Chondrocyte (in vitro differentiated cells): Measurements from ENCODE around the gene NOC4L. TPM values are rescaled to one million over a fixed set of nuclear protein-coding genes. Genes with fewer than 3 reads are reported as not detected.

Experiments used
- DNase-seq: peaks from one replicate; pipeline ENCODE4 v3.0.0; 2021; ENCODE audit warnings: mixed read lengths, low spot score
- H3K27ac Mint-ChIP-seq: one replicate; pipeline ENCODE4 v1.8.0; 2021; ENCODE audit warnings: mild to moderate bottlenecking, moderate library complexity, mixed read lengths; ENCODE audit not compliant: unreplicated experiment
- H3K27me3 Mint-ChIP-seq: 2 replicates; pipeline ENCODE4 v1.8.0; 2021; ENCODE audit warnings: low read depth, mixed read lengths
- H3K36me3 Mint-ChIP-seq: 2 replicates; pipeline ENCODE4 v1.8.0; 2021; ENCODE audit warnings: low read depth, mixed read lengths
- H3K4me1 Mint-ChIP-seq: 2 replicates; pipeline ENCODE4 v1.8.0; 2021; ENCODE audit warnings: low read depth, mild to moderate bottlenecking, mixed read lengths
- H3K4me3 Mint-ChIP-seq: one replicate; pipeline ENCODE4 v1.8.0; 2021; ENCODE audit warnings: mild to moderate bottlenecking, moderate library complexity, mixed read lengths; ENCODE audit not compliant: unreplicated experiment
- H3K9me3 Mint-ChIP-seq: 2 replicates; pipeline ENCODE4 v1.8.0; 2021; ENCODE audit warnings: low read depth, mixed read lengths
- total RNA-seq: library from RNA; stranded (reverse); gene quantifications from 3 replicates; pipeline ENCODE4 v1.2.1, GENCODE V29; 2021
- TF ChIP-seq, protein P1 (sequence below): fragments of 200-600 bp; sonication (generic); IDR thresholded peaks from 2 replicates; pipeline ENCODE4 v1.5.0; 2021; ENCODE audit warnings: antibody characterized with exemption, mild to moderate bottlenecking, moderate library complexity

NOC4L gene
- total RNA-seq, 1 donor from 2014 or later = 16.0 TPM

DNA sequence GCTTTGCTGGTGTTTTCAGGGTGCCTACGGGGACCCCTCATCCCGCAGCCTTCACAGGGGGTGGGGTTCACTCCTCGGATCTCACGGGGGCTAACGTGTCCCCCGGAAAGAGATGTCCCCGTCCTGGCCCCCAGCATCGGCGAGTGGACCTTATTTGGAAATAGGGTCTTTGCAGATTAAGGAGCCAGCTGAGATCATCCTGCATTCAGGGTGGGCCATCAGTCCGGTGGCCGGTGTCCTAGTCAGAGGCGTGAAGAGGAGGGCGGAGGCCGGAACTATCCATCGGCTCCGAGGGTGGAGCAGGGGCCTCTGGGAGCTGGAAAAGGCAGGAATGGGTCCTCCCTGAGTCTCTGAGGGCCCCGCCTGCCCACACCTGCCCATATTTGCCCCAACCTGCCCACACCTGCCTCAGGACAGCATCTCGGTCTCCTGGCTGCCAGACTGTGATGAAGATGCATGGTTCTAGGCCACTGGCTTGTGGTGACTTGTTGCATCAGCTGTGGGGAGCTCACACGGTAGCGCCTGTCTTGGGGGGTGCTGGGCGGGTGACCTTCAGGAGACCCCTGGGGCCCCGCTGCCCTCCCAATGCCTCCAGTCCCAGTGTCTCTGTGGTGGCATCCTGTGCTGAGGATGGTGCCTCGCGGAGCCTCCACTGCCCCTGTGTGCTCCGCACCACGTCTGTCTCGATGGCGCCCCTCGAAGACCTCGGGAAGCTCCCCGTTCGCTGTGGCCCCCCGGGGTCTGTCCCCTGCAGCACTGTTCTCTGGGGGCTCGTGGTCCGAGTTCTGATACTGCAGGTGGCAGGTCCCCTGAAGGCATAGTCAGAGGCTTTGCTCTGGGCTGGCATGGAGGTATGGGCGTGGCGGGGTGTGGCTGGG lies 14.7 kb downstream of the NOC4L start:
- TF ChIP-seq, protein P1, sequence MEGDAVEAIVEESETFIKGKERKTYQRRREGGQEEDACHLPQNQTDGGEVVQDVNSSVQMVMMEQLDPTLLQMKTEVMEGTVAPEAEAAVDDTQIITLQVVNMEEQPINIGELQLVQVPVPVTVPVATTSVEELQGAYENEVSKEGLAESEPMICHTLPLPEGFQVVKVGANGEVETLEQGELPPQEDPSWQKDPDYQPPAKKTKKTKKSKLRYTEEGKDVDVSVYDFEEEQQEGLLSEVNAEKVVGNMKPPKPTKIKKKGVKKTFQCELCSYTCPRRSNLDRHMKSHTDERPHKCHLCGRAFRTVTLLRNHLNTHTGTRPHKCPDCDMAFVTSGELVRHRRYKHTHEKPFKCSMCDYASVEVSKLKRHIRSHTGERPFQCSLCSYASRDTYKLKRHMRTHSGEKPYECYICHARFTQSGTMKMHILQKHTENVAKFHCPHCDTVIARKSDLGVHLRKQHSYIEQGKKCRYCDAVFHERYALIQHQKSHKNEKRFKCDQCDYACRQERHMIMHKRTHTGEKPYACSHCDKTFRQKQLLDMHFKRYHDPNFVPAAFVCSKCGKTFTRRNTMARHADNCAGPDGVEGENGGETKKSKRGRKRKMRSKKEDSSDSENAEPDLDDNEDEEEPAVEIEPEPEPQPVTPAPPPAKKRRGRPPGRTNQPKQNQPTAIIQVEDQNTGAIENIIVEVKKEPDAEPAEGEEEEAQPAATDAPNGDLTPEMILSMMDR = no peak
- no peak overlapping the region for H3K27ac Mint-ChIP-seq
- no peak overlapping the region for H3K4me3 Mint-ChIP-seq
- H3K27me3 Mint-ChIP-seq = peaks cover 6% of the 10 kb centered on the region
- H3K36me3 Mint-ChIP-seq = no peaks in the 10 kb centered on the region
- peak; percentile 93 for DNase-seq
- H3K9me3 Mint-ChIP-seq = no peaks in the 10 kb centered on the region
- peaks cover 14% of the 10 kb centered on the region for H3K4me1 Mint-ChIP-seq

DNA sequence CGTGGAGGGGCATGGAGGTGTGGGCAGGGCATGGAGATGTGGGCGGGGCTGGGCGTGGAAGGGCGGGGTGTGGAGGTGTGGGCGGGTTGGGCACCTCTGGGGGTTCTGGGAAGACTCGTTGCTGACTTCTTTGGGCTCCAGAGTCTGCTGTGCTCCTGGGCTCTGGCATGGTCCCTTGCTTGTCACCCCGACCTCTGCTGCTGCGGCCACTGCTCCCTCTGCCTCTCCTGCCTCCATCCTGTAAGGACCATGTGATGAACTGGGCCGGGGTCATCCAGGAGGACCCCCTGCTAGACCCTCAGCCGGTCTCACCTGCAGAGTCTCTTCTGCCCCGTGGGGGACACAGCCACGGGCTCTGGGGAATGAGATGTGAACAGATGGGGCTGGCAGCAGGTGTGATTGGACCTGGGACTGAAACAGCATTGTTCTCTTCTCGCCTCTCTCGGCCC lies 15.3 kb downstream of the NOC4L start:
- H3K4me3 Mint-ChIP-seq = no peak overlapping the region
- no peak overlapping the region for H3K27ac Mint-ChIP-seq
- H3K9me3 Mint-ChIP-seq = no peaks in the 10 kb centered on the region
- TF ChIP-seq, protein P1 = no peak
- H3K4me1 Mint-ChIP-seq = peaks cover 14% of the 10 kb centered on the region
- H3K36me3 Mint-ChIP-seq = no peaks in the 10 kb centered on the region
- H3K27me3 Mint-ChIP-seq = peaks cover 12% of the 10 kb centered on the region
- no peak for DNase-seq

DNA sequence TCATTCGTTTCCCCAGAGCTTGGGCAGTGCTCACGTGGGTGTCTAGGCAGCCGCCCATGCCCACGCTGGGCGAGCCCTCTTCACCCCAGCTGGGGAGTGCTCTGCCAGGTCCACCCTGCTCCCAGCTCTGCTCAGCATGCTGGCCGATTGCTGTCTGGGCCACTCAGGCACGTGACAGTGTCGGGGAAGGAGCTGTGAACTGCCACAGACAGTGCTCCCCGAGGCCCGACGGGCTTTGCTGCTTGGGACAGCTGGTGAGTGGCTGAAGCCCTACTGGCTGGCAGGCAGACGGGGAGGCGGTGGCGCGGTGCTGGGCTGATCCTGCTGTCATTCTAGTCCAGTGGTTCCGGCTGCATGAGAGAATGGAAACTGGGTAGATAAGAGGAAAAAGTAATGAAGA lies 15.8 kb downstream of the NOC4L start:
- H3K4me3 Mint-ChIP-seq = no peak overlapping the region
- H3K27ac Mint-ChIP-seq = no peak overlapping the region
- DNase-seq = no peak
- peaks cover 14% of the 10 kb centered on the region for H3K4me1 Mint-ChIP-seq
- TF ChIP-seq, protein P1 = no peak
- no peaks in the 10 kb centered on the region for H3K9me3 Mint-ChIP-seq
- peaks cover 13% of the 10 kb centered on the region for H3K27me3 Mint-ChIP-seq
- no peaks in the 10 kb centered on the region for H3K36me3 Mint-ChIP-seq

DNA sequence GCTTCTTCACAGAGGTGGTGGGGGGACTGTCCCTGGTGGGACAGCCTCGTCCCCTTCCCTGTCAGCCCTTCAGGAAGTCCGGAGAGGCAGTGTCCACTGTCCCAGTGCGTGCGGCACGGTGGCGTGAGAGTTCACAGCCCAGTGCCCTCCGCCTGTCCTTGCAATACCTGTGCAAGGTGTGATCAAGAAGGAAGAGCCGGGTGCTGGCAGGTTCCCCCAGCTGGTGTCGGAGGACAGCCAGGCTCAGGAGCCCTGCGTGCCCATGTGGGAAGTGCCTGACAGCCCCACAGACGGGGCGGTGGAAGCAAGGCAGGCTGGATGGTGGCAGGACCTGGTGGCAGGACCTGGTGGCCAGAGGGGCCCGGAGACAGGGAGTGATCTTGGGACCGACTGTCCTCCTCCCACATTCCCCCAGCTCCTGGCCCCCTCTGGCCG lies 16.4 kb downstream of the NOC4L start:
- DNase-seq = peak; percentile 78
- TF ChIP-seq, protein P1 = no peak
- Mint-ChIP-seq H3K4me1 (peaks cover 14% of the 10 kb centered on the region), H3K36me3 (no peaks in the 10 kb centered on the region), H3K9me3 (no peaks in the 10 kb centered on the region), H3K4me3 (no peak overlapping the region), H3K27ac (no peak overlapping the region), H3K27me3 (peaks cover 13% of the 10 kb centered on the region)

DNA sequence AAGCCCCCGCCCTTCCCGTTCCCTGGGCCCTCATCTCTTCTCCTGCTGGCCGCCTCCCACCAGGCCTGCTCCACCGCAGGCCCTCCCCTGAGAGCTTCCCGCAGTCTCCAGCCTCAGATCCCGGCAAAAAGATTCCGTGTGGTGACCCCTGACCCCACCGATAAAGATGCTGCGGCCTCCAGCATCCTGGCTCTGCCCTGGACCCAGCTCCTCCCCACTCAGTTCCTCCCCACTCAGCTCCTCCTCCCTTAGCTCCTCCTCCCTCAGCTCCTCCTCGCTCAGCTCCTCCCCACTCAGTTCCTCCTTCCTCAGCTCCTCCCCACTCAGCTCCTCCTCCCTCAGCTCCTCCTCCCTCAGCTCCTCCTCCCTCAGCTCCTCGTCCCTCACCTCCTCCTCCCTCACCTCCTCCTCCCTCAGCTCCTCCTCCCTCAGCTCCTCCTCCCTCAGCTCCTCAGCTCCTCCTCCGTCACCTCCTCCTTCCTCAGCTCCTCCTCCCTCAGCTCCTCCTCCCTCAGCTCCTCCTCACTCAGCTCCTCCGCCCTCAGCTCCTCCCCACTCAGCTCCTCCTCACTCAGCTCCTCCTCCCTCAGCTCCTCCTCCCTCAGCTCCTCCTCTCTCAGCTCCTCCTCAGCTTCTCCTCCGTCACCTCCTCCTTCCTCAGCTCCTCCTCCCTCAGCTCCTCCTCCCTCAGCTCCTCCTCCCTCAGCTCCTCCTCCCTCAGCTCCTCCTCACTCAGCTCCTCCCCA lies 17.0 kb downstream of the NOC4L start:
- Mint-ChIP-seq H3K27me3 (peaks cover 13% of the 10 kb centered on the region), H3K9me3 (no peaks in the 10 kb centered on the region), H3K36me3 (no peaks in the 10 kb centered on the region), H3K27ac (no peak overlapping the region), H3K4me3 (no peak overlapping the region), H3K4me1 (peaks cover 14% of the 10 kb centered on the region)
- DNase-seq = no peak
- TF ChIP-seq, protein P1 = no peak
